Stomach (tissue), 4 donors: ENCODE results near the gene NCK2.

ENCODE experiments used
- POLR2A ChIP-seq, 4 donors: fragments of 450-650 bp; IDR thresholded peaks; one replicate each; pipeline ENCODE4 v1.6.1; 2016; ENCODE audit warnings: antibody characterized with exemption in 4 of 4, control low read depth in 2 of 4, mild to moderate bottlenecking in 1 of 4, moderate library complexity in 1 of 4
- POLR2AphosphoS5 ChIP-seq, 3 donors: sonication (generic); formaldehyde crosslinking; IDR thresholded peaks; one replicate each; pipeline ENCODE4 v1.6.1; 2016; ENCODE audit warnings: antibody characterized with exemption in 3 of 3
- TF ChIP-seq, protein P1 (sequence below), 7 experiments: fragments of 450-650 bp in 4 of 7; fragments of 200-600 bp in 3 of 7; sonication (generic) in 3 of 7; IDR thresholded peaks; one replicate each; pipeline ENCODE4 v1.5.1; 2016 to 2019; ENCODE audit warnings: antibody characterized with exemption in 7 of 7, control low read depth in 2 of 7, mild to moderate bottlenecking in 1 of 7

DNA sequence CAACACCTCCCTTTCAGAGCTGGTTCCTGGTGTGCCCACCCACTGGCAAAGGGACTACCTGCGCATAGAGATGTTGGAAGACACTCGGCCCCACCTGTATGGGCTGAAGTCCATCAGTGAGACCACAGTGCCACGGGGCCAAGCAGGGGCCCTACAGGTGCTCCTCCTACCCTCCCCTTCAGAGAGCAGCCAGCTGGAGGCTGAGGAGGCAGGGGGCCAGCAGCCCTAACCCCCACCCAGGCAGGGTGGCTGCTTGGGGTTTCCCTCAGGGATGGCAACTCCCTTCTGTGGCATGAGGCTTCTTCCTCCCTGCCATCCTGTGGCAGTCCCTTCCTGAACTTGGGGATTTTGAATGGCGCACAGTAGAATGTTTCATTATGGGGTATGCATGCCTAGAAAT lies 125.3 kb downstream of the NCK2 start:
- TF ChIP-seq POLR2A (IDR thresholded peaks at IDR 0.05) (no peak), POLR2AphosphoS5 (IDR thresholded peaks at IDR 0.05) (no peak)
- TF ChIP-seq, protein P1, sequence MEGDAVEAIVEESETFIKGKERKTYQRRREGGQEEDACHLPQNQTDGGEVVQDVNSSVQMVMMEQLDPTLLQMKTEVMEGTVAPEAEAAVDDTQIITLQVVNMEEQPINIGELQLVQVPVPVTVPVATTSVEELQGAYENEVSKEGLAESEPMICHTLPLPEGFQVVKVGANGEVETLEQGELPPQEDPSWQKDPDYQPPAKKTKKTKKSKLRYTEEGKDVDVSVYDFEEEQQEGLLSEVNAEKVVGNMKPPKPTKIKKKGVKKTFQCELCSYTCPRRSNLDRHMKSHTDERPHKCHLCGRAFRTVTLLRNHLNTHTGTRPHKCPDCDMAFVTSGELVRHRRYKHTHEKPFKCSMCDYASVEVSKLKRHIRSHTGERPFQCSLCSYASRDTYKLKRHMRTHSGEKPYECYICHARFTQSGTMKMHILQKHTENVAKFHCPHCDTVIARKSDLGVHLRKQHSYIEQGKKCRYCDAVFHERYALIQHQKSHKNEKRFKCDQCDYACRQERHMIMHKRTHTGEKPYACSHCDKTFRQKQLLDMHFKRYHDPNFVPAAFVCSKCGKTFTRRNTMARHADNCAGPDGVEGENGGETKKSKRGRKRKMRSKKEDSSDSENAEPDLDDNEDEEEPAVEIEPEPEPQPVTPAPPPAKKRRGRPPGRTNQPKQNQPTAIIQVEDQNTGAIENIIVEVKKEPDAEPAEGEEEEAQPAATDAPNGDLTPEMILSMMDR (IDR thresholded peaks at IDR 0.05): no peak
